Thyroid gland (tissue), 4 donors: ENCODE measurements around the gene MRPL37.

Source experiments
- CTCF ChIP-seq, 6 experiments: fragments of 200-600 bp in 3 of 6; fragments of 450-650 bp in 3 of 6; sonication (generic) in 3 of 6; IDR thresholded peaks; one replicate each; pipeline ENCODE4 v1.5.1; 2016 to 2019; ENCODE audit warnings: antibody characterized with exemption in 6 of 6, mild to moderate bottlenecking in 2 of 6, inconsistent platforms in 1 of 6, moderate library complexity in 1 of 6
- POLR2A ChIP-seq, 2 donors: fragments of 450-650 bp; IDR thresholded peaks; one replicate each; pipeline ENCODE4 v1.6.1; 2017; ENCODE audit warnings: antibody characterized with exemption in 2 of 2, mild to moderate bottlenecking in 2 of 2, moderate library complexity in 1 of 2

GRCh38 chr1:54227891-54228310 lies 27.9 kb downstream of the MRPL37 start:
- TF ChIP-seq CTCF (IDR thresholded peaks at IDR 0.05) (peak in 2 of 6 experiments; percentile 16 to 25), POLR2A (IDR thresholded peaks at IDR 0.05) (no peak)
